DMS 273 (cell line): Measurements from ENCODE around the gene EI24.

Experiments
- DNase-seq: peaks from one replicate; lab custom pipeline; 2025; ENCODE audit not compliant: unreplicated experiment; lab: John Stamatoyannopoulos, UW

The EI24 gene

GRCh38 chr11:125626288-125626950 is 57.1 kb downstream of the EI24 start:
- peak; percentile 92 for DNase-seq

- no peak for DNase-seq
Observed at GRCh38 chr11:125627236-125627910, 58.1 kb downstream of the EI24 start.
